ENCODE results near the gene GRIK4. TPM values are rescaled to one million over a fixed set of nuclear protein-coding genes. Genes with fewer than 3 reads are reported as not detected.

The GRIK4 gene
- polyA plus RNA-seq, 1 donor: 0.30 TPM

DNA sequence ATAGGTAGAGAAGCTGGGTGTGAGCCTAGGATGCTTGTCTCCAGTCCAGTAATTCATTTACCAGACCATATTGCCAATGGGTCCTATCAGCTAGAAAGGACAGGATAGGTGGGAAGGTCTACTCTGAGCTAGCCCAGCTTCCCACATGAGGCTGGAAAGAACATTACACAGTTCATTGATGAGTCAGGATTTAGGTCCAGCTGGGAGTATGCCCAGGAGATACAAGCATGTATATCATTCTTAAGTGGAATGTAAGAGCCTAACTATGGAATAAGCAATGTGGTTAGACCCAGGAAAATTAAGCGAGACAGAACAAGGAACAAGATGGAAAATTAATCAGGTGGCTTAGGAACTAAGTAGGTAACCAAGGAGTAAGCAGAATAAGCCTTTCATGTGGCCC is 453.3 kb downstream of the GRIK4 start:
- no peak for DNase-seq

DNA sequence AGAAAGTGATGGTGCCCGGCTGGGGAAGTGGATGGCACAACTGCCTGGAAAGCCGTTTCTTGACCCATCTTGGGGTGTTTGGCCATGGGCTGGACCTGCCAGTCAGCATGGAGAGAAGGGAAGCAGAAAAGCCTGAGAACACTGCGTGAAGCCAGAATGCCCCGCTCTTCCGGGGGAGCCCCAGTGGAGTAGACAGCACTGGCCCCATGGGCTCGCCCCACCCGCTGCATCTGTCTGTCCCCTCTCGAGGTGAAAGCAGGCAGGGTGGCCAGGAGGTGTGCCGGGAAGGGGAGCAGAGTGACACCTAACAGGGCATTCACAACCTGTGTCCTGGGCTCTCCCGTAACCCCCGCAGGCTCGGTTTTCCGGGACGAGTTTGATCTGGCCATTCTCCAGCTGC is 455.3 kb downstream of the GRIK4 start:
- DNase-seq: no peak

DNA sequence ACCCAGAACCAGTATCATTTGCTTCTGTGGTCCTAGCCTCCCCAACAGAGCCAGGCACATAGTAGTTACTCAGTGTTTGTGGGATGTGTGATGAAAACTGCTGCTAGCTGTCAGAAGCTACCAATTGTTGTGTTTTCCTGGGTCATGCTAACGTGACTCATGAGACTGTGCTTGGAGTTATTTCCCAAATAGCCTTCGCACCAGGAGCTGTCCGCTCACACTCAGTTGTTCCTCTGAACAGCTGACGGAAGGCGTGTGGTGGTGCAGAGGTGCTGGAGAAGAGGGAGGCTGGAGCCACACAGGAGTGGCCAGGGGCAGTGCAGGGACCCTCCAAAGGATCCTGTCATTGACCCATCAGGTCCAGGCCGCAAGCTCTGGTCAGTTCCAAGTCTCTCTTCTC is 458.4 kb downstream of the GRIK4 start:
- no peak for DNase-seq

DNA sequence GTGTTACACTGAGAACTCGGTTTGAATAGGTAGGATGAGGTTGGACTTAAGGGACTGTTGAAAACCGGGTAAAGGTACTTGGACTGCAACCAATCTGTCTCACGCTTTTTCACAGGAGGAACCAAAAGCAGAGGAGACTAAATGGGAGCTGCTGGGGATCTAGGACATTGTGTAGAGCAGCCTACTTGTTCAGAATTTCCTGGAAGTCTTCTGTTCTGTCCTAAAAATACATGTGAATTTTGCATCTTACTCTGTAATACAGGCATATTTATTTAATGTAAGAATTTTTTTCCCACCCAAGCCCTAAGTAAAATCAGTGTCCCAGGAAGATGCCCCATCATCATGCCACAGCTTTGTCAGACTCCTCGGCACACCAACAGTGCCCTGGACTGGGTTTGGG is 460.3 kb downstream of the GRIK4 start:
- no peak for DNase-seq

DNA sequence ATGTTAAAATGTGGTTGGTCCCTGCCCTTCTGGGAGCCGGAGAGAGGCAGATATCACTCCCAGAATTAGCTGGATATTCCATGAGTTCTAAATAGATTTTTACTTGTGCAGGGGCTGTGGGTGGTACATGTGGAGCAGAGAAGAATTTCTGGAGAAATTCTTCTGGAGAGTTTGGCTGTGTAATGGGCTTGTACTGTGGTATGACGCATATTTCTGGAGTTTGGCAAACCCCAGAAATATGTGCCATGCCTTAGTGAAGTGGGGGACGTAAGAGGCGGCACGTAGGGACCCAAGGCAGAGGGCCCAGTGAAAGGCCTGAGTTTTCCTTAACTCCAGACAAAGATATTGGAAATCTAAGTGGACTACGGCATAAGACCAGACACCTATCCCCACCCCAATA is 461.1 kb downstream of the GRIK4 start:
- no peak for DNase-seq

DNA sequence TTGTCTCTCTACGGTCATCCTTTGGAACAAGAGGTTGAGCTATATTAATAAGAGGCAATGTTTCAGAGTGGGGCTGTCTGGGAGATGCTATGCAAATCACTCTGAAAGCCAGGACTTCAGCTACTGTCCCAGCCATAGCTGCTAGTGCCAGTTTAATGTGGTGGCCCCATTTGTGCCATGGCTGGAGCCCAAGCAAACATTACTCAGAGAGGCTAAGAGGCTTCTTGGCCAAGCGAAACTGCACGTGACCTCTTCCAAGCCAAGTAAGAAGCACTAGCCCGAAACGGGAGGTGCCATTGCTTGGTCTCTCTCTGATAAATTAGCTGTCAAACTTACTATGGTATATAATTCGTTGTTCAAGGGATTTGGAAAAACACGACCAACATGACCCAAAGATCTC is 462.0 kb downstream of the GRIK4 start:
- no peak for DNase-seq

DNA sequence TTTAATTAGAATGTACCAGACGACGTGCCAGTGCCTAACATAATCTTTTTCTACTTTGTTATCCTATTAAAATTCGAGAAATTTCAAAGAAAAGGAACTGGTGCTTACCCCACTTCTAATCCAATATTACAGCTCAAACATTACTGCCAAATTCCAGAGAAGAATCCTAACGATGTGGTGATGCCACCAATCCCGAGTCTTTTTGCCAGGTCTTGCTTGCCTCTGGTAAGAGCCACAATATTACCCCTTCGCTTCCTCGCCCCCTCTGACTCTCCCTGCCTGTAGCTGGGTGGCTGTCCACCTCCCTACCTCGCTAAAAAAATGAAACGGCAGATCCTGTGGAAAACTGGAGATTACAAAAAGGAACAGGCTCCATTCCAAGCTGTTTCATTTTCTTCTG is 462.9 kb downstream of the GRIK4 start:
- no peak for DNase-seq

DNA sequence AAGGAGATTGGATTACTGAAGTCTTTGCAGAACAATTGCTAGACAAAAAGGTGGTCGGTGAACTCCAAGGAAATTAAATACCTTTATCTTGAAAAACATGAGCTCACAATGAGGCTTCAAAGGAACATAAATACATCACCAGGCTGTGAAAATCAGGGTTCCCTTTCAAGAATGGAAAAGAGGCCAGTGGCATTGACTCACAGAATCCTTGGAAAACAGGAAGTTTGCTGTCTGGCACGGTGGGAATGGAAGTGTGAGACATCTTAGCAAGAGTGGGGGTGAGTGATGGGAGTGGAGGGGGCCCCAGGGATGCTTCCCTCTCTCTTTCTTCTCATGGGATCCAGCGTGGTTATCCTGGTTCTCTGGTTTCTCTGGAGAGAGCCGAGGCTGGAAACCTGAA is 463.4 kb downstream of the GRIK4 start:
- no peak for DNase-seq

DNA sequence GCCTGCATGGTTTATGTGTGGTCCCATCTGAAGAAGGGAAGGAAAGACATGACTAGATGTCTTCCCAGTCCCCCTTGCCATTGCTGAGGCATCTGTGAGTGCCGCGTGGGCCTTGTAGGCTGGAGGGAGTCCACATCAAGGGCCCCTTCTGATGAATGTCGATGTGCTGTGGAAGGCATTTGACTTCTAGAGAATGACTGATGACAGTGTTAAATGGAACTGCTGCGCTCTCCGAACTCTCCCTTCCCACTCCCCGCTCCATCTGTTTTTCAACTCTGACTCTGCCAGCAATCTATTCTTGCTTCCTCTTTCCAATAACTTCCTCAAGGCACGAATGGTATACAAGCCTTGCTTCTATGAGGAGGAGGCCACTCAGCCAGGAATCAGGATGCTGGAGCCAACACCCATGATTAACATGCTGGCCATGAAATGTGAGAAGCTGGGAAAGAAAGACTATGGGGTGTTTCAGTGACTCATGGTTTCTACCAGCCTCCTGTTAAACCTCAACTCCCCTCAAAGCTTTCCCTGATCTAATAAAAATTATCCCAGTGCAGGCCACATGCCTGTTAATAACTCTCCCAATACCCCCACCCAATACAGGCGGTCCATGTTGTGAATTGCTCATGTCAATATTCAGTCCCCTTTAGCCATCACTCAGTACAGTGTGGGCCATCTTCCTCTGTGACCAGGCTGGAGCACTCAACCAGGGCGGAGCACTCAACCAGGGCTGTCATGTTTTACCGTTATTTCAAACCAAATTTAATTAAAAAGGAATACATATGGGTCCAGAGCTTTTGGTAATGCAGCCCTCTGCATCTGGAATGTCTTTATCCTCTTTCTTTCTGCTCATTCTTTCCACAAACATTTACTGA is 466.0 kb downstream of the GRIK4 start:
- DNase-seq: no peak

DNA sequence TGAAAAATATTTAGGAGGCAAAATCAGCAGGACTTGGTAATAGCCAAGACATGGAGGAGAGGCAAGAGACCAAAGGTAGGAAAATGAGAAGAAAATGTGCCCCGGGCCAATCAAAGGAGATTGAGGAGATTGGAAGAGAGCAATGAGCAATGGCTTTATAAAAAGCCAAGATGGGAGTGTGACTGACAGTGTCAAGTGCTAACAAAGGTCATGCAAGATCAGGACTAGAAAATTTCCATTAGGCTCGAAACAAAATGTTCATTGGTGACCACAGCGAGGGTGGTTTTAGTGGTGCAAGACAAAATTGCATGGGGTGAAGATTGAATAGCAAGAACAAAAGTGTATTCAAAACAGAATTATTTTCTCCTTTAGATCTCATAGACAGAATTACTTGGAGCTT is 467.2 kb downstream of the GRIK4 start:
- no peak for DNase-seq

DNA sequence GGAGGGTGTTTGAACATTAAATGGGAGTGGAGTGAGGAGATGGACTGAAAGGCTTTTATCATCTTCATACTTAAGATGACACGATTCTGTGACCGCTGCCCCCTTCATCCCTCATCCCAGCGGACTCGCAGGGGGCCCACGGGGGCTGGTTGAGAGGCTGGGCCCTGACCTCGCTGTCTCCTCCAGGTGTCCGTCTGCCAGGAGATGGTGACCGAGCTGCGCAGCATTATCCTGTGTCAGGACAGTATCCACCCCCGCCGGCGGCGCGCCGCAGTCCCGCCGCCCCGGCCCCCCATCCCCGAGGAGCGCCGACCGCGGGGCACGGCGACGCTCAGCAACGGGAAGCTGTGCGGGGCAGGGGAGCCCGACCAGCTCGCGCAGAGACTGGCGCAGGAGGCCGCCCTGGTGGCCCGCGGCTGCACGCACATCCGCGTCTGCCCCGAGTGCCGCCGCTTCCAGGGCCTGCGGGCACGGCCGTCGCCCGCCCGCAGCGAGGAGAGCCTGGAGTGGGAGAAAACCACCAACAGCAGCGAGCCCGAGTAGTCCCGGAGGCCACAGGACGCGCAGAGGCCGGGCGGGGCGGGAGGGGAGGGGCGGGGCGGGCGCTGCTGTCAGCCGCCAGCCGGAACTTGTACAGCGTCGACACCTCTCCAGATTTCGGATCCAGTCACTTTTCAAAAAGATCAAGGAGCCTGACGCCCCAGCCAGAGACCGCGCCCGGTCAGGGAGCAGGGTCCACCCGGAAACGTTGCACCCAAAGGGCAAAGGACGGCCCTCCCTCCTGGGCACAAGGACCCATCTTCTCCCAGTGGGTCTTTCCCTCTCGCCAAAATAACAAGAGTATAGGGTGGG is 474.4 kb downstream of the GRIK4 start:
- no peak for DNase-seq

DNA sequence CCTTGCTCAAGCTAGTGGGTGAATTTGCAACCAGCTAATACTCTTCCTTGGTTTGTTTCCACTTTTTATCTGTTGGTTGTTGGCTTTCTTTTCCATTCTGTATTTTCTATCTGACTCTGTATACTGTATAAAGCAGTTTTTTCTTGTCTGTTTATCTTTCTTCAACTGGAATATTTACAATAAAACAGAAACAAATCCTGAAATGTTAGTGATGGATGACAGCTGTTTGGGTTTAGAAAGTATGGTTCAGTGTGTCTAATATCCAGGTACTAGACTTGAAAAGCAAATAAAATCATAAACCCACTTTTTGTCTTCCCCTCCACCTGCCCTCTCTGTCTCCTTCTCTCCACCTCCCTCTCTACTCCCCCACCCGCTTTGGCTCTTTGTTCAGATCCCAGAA is 477.1 kb downstream of the GRIK4 start:
- no peak for DNase-seq

DNA sequence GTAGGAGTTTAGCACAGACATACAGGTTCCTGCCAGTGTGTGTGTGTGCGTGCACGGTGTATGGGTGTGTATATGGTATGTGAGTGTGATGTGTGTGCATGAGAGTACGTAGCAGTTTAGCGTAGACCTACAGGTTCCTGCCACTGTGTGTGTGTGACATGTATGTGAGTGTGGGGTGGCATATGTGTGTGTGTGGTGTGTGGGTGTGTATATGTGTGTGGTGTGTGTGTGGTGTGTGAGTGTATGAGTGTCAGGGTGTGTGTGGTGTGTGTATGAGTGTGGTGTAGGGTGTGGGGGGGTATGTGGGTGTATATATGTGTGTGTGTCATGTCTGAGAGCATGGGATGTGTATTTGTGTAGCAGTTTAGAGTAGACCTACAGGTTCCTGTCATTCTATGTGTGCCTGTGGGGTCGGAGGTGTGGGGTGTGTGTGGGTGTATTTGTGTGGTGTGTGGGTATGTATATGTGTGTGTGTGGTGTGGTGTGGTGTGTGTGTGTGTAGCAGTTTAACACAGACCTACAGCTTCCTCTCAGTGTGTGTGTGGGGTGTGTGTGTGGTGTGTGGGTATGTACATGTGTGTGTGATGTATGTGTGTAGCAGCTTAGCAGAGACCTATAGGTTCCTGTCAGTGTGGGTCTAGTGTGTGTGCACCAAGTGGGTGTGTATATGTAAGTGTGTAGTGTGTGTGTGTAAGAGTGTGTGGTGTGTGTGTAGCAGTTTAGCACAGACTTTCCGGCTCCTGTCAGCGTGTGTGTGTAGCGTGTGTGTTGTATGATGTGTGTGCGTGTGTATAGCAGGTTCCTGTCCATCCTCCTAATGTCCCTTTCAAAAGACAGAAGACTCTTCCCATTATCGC is 480.5 kb downstream of the GRIK4 start:
- no peak for DNase-seq

DNA sequence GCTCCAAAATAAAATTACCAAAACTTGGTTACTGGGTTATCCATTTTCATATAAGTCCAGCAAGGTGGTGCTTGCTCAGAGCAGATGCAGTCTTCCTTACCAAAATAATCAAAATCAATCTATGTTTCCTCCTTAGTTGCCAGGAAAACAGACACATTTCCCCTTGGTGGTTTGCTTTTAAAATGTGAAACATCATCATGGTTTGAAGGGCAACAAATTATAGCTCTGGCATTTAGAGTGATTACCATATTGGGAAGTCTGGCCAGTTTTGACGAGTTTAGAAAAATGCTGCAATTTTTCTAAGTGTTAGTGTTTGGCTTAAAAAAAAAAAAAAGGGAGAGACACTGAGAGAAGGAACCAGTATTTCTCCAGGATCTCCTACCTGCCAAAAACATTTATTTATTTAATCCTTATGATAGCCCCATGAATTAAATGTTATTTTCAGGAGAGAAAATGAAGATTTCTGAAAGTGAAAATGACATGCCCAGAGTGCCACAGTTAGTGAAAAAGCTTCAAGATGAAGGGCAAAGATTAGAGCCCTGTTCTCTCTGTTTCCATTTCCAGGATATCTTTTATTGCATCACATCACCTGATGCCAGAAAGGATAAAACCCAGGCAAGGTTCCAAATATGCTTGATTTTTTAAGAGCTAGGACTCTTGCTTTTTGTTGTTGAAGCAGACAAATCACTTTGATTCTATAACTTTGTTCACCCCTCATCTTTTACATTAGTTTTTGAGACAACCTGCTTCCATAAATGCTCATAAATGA is 482.7 kb downstream of the GRIK4 start:
- no peak for DNase-seq

DNA sequence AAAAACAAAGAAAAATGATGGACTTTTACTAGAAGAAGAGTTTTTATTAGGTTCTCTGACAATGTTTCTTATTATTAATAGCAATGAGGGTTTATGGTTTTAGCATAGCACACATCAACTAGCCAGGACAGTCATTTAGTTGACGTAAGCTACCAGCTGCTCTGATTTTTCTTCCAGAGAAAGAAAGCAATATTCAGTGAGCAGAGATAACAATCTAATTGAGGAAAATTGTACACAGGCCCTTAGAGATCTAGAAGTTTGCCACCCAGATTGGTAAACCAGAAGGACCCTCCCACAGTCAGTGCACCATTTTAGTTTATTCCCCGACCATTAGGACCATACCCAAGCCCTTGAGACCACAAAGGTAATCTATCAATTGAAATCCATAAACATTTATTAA is 483.6 kb downstream of the GRIK4 start:
- no peak for DNase-seq

DNA sequence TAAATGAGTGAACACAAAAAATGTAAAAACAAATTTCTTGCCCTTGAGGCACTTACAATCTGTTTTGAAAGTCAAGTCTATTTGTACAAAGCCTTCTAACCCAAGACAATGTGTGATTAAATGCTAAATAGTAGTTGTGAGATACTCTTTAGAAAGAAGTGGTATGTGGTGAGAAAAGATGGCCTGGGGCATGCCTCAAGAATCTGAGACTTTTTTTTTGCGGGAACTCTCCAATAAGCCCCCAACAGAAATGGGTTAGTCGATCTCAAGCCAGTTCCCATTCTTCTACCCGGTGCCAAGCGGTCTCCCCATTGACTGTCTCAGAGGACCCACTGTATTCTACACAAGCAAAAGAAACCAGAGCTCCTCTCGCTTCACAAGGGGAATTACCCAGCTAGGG is 485.4 kb downstream of the GRIK4 start:
- DNase-seq: no peak

DNA sequence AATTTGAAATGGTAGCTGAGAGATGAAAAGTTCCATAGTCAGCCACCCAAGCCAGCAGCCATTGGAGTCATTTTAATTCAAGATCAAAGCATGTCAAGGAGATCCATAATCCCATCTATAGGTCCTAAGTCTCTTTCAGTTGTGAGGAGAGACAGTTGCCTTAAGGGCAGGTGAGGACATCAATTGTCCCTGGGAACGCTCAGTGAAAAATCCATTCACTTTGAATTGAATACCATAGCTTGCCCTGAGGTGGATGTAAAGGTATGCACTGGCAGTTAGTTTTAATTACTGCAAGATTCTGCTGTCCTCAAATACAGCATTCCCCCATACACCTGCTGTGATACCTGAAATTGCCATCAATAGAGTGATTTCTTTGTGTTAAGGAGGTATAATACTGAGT is 487.0 kb downstream of the GRIK4 start:
- DNase-seq: no peak

DNA sequence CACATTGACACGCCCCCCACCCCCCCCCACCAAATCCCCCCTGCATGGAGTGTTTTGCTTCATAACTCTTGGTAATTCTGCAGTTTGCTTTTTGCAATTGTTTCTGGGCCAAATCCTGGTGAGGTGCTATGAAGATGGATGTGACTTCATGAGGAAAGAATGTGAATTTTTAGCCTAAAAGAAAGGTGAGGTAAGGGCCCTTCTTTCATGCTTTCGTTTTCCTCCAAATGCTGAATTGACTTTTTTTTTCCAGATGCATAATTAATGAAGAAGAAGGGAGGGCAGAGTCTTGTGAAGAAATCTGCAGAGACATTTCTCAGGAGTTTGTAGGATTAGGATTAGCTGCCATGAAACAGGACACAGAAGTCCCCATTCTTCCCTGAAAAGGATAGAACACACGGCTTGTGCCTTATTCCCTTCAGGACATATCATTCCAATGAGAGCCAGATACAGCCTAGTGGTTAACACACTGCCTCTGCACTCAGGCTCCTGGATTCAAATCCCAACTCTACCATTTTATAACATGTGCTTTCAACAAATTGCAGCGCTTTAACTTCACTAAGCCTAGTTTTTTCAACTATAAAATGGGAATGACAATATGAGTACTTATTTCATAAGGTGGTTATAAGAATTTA is 492.8 kb downstream of the GRIK4 start:
- no peak for DNase-seq

DNA sequence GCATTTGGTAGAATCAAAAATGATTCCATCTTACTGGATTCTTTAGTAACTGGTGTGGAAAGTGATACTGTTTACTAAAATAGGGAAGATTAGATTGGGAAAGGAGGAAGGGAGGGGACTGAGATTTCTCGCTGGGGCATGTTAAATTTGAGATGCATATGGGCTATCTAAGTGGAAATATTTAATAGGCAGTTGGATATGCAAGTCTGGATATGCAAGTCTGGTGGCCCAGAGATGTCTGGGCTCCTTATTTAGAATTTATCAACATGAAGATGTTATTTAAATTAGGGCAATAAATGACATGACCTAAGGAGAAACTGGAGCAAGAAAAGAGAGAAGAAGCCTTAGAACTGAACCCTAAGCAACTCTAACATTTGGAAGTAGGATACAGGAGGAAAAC is 495.4 kb downstream of the GRIK4 start:
- DNase-seq: no peak

DNA sequence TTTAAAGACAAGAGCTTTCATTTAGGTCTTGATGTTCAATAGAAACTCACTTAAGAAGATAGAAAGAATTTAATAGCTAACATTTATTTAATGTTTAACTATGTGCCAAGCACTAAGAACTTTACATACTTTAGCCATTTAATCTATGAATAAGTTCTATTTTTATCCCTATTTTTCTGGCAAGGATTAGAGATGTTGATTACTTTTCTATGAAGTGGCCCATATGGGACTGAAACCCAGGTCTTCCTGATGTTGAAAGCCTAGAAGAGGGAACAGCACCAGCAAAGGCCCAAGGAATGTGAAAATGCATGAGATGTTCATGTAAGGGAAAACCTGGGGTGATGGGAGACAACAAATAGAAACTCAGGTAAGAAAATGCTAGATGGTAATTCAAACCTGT is 497.0 kb downstream of the GRIK4 start:
- no peak for DNase-seq

DNA sequence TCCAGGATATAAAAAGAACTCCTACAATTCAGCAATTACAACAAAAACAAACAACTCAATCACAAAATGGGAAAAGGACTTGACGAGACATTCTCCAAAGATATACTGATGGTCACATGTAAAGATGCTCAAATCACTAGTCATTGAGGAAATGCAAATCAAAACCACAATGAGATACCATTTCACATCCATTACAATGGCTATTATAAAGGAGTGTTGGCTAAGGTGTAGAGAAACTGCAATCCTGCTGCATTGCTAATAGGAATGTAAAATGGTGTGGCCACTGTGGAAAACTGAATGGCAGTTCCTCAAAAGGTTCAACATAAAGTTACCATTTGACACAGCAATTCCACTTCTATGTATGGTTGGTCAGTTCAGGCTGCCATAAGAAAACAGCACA is 500.5 kb downstream of the GRIK4 start:
- DNase-seq: no peak

DNA sequence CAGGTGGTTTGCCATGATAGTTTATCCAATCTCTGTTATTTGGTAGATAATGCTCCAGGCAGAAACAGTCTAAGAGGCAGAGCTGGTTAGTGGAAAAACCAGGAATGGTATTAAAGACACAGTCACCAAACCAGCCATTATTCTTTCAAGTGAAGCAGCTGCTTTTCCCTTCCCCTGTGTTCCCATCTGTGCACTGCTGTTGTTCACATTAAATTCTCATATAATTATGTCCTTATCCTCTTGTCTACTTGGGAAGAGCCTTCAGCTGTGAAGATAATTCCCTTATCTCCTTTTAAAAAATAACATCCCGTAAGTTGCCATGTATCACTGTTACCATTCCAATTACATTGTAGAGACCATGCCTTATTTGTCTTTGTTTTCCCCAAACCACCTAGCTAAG is 507.2 kb downstream of the GRIK4 start:
- no peak for DNase-seq
